Measurements from ENCODE around the gene COX10. TPM values are rescaled to one million over a fixed set of nuclear protein-coding genes. Genes with fewer than 3 reads are reported as not detected.

COX10 gene
- total RNA-seq, 2 experiments from 2014 or later: 22.0 to 32.5 TPM

GRCh38 chr17:14048169-14048568 lies 21.1 kb upstream of the COX10 start:
- POLR2A ChIA-PET: no interaction called here
- peaks cover 8% of the 10 kb centered on the region for H3K4me1 Mint-ChIP-seq
- DNase-seq (peak; percentile 10), ATAC-seq (peak; percentile 39)
- H3K27me3 Mint-ChIP-seq: no peaks in the 10 kb centered on the region
- CTCF ChIA-PET: no interaction called here
- intact Hi-C loops (cut with DNase I, micrococcal nuclease): no loop called here
- no peak overlapping the region for H3K4me3 Mint-ChIP-seq
- no peak overlapping the region for H3K27ac Mint-ChIP-seq
- no peaks in the 10 kb centered on the region for H3K9me3 Mint-ChIP-seq (ENCODE audit: low read depth)
- H3K36me3 Mint-ChIP-seq (ENCODE audit: low read depth): peaks cover 14% of the 10 kb centered on the region

GRCh38 chr17:14050616-14051015 lies 18.7 kb upstream of the COX10 start:
- H3K27me3 Mint-ChIP-seq: no peaks in the 10 kb centered on the region
- DNase-seq: no peak
- no peaks in the 10 kb centered on the region for H3K9me3 Mint-ChIP-seq (ENCODE audit: low read depth)
- H3K36me3 Mint-ChIP-seq (ENCODE audit: low read depth): peaks cover 17% of the 10 kb centered on the region
- no peak for ATAC-seq
- no peak overlapping the region for H3K4me3 Mint-ChIP-seq
- H3K4me1 Mint-ChIP-seq: no peaks in the 10 kb centered on the region
- intact Hi-C loops (cut with DNase I, micrococcal nuclease): no loop called here
- ChIA-PET POLR2A (no interaction called here), CTCF (interaction anchor here (1.3 kb wide), 1 partner anchor 15 kb away, joined by 4 read pairs; no protein-coding TSS in a partner anchor)
- H3K27ac Mint-ChIP-seq: no peak overlapping the region

- H3K4me1 Mint-ChIP-seq: peaks cover 2% of the 10 kb centered on the region
- ChIA-PET POLR2A (interaction anchor here (0.5 kb wide), 1 partner anchor 174 kb away, joined by 3 read pairs; no protein-coding TSS in a partner anchor), CTCF (interaction anchor here (1.3 kb wide), 1 partner anchor 14 kb away, joined by 4 read pairs; no protein-coding TSS in a partner anchor)
- ATAC-seq (no peak), DNase-seq (no peak)
- no peaks in the 10 kb centered on the region for H3K27me3 Mint-ChIP-seq
- H3K36me3 Mint-ChIP-seq (ENCODE audit: low read depth): peaks cover 20% of the 10 kb centered on the region
- H3K4me3 Mint-ChIP-seq: no peak overlapping the region
- intact Hi-C loops (cut with DNase I, micrococcal nuclease): no loop called here
- H3K27ac Mint-ChIP-seq: no peak overlapping the region
- H3K9me3 Mint-ChIP-seq (ENCODE audit: low read depth): peaks cover 3% of the 10 kb centered on the region
Observed at GRCh38 chr17:14051692-14052091, 17.6 kb upstream of the COX10 start.

GRCh38 chr17:14052886-14053615 lies 16.3 kb upstream of the COX10 start:
- ATAC-seq (no peak), DNase-seq (no peak)
- no peaks in the 10 kb centered on the region for H3K27me3 Mint-ChIP-seq
- H3K9me3 Mint-ChIP-seq (ENCODE audit: low read depth): peaks cover 3% of the 10 kb centered on the region
- peaks cover 23% of the 10 kb centered on the region for H3K36me3 Mint-ChIP-seq (ENCODE audit: low read depth)
- no peak overlapping the region for H3K27ac Mint-ChIP-seq
- H3K4me1 Mint-ChIP-seq: peaks cover 4% of the 10 kb centered on the region
- intact Hi-C loops (cut with DNase I, micrococcal nuclease): no loop called here
- POLR2A ChIA-PET: no interaction called here
- no peak overlapping the region for H3K4me3 Mint-ChIP-seq
- CTCF ChIA-PET: interaction anchor here (0.6 to 1.2 kb wide), 3 partner anchors 11 to 820 kb away, joined by 3 to 4 read pairs (median 3); no protein-coding TSS in a partner anchor

- H3K27ac Mint-ChIP-seq: no peak overlapping the region
- H3K27me3 Mint-ChIP-seq: no peaks in the 10 kb centered on the region
- intact Hi-C loops (cut with DNase I, micrococcal nuclease): no loop called here
- peaks cover 3% of the 10 kb centered on the region for H3K9me3 Mint-ChIP-seq (ENCODE audit: low read depth)
- ChIA-PET POLR2A (no interaction called here), CTCF (interaction anchor here (1.1 kb wide), 1 partner anchor 146 kb away, joined by 3 read pairs; no protein-coding TSS in a partner anchor)
- no peak for DNase-seq
- H3K36me3 Mint-ChIP-seq (ENCODE audit: low read depth): peaks cover 37% of the 10 kb centered on the region
- H3K4me1 Mint-ChIP-seq: peaks cover 4% of the 10 kb centered on the region
- H3K4me3 Mint-ChIP-seq: no peak overlapping the region
- ATAC-seq: no peak
Observed at GRCh38 chr17:14057591-14057990, 11.7 kb upstream of the COX10 start.

GRCh38 chr17:14058051-14058450 lies 11.3 kb upstream of the COX10 start:
- DNase-seq: no peak
- POLR2A ChIA-PET: interaction anchor here (0.7 kb wide), 1 partner anchor 143 kb away, joined by 3 read pairs; no protein-coding TSS in a partner anchor
- no peak for ATAC-seq
- CTCF ChIA-PET: interaction anchor here (1.1 kb wide), 1 partner anchor 145 kb away, joined by 3 read pairs; no protein-coding TSS in a partner anchor
- intact Hi-C loops (cut with DNase I, micrococcal nuclease): no loop called here
- Mint-ChIP-seq H3K36me3 (ENCODE audit: low read depth) (peaks cover 36% of the 10 kb centered on the region), H3K4me3 (no peak overlapping the region), H3K9me3 (ENCODE audit: low read depth) (peaks cover 3% of the 10 kb centered on the region), H3K27ac (no peak overlapping the region), H3K4me1 (peaks cover 4% of the 10 kb centered on the region), H3K27me3 (no peaks in the 10 kb centered on the region)

GRCh38 chr17:14060706-14061105 lies 8.6 kb upstream of the COX10 start:
- Mint-ChIP-seq H3K9me3 (ENCODE audit: low read depth) (peaks cover 3% of the 10 kb centered on the region), H3K4me3 (no peak overlapping the region), H3K27me3 (no peaks in the 10 kb centered on the region), H3K27ac (no peak overlapping the region), H3K36me3 (ENCODE audit: low read depth) (peaks cover 40% of the 10 kb centered on the region), H3K4me1 (peaks cover 6% of the 10 kb centered on the region)
- POLR2A ChIA-PET: interaction anchor here (0.7 kb wide), 1 partner anchor 26 kb away, joined by 4 read pairs; no protein-coding TSS in a partner anchor
- intact Hi-C loops (cut with DNase I, micrococcal nuclease): no loop called here
- CTCF ChIA-PET: no interaction called here
- ATAC-seq: no peak
- no peak for DNase-seq

- POLR2A ChIA-PET: interaction anchor here (0.7 kb wide), 1 partner anchor 28 kb away, joined by 4 read pairs; no protein-coding TSS in a partner anchor
- CTCF ChIA-PET: interaction anchor here (0.6 kb wide), 1 partner anchor 137 kb away, joined by 4 read pairs; no protein-coding TSS in a partner anchor
- no peak for ATAC-seq
- Mint-ChIP-seq H3K4me3 (no peak overlapping the region), H3K27ac (no peak overlapping the region), H3K9me3 (ENCODE audit: low read depth) (no peaks in the 10 kb centered on the region), H3K36me3 (ENCODE audit: low read depth) (peaks cover 47% of the 10 kb centered on the region), H3K4me1 (peaks cover 7% of the 10 kb centered on the region), H3K27me3 (no peaks in the 10 kb centered on the region)
- intact Hi-C loops (cut with DNase I, micrococcal nuclease): no loop called here
- DNase-seq: no peak
Observed at GRCh38 chr17:14061666-14062560, 7.4 kb upstream of the COX10 start.

GRCh38 chr17:14067347-14067746 lies 2.0 kb upstream of the COX10 start:
- no peaks in the 10 kb centered on the region for H3K9me3 Mint-ChIP-seq (ENCODE audit: low read depth)
- peaks cover 38% of the 10 kb centered on the region for H3K36me3 Mint-ChIP-seq (ENCODE audit: low read depth)
- no peak for DNase-seq
- POLR2A ChIA-PET: no interaction called here
- no peak overlapping the region for H3K27ac Mint-ChIP-seq
- ATAC-seq: peak; percentile 42
- intact Hi-C loops (cut with DNase I, micrococcal nuclease): loop anchor here in 1 of 2 experiments (5.0 kb wide), 1 partner anchor 130 kb away; no protein-coding TSS in a partner anchor
- CTCF ChIA-PET: interaction anchor here (0.8 kb wide), 1 partner anchor 20 kb away, joined by 3 read pairs; no protein-coding TSS in a partner anchor
- no peak overlapping the region for H3K4me3 Mint-ChIP-seq
- no peaks in the 10 kb centered on the region for H3K27me3 Mint-ChIP-seq
- H3K4me1 Mint-ChIP-seq: peaks cover 39% of the 10 kb centered on the region

GRCh38 chr17:14068542-14069250 lies 608 bp upstream of the COX10 start:
- ChIA-PET CTCF (interaction anchor here (0.5 kb wide), 1 partner anchor 1115 kb away, joined by 4 read pairs; no protein-coding TSS in a partner anchor), POLR2A (no interaction called here)
- Mint-ChIP-seq H3K36me3 (ENCODE audit: low read depth) (peaks cover 43% of the 10 kb centered on the region), H3K27ac (peak overlapping the region; percentile 94), H3K4me3 (peak overlapping the region; percentile 94), H3K9me3 (ENCODE audit: low read depth) (no peaks in the 10 kb centered on the region), H3K27me3 (no peaks in the 10 kb centered on the region), H3K4me1 (peaks cover 52% of the 10 kb centered on the region)
- no peak for DNase-seq
- intact Hi-C loops (cut with DNase I, micrococcal nuclease): loop anchor here (1.0 to 5.0 kb wide), 5 partner anchors 50 to 232 kb away; no protein-coding TSS in a partner anchor
- no peak for ATAC-seq
